T-helper 17 cell (primary cell): ENCODE data around the gene PTPRN2. TPM values are rescaled to one million over a fixed set of nuclear protein-coding genes. Genes with fewer than 3 reads are reported as not detected.
"Not testable (repeated sequence)": the region's sequence is repeated elsewhere in the genome, so short reads cannot be mapped to it uniquely, and the experiment has no call there.

Source experiments
- ATAC-seq: fragments of 150-1000 bp; cut with Tn5 transposase; 2 replicates; pipeline ENCODE4 v1.10.0; 2021; ENCODE audit warnings: mild to moderate bottlenecking, moderate library complexity
- DNase-seq, 3 donors: peaks; one replicate each; pipeline versions ENCODE4 v3.0.0 to v3.0.0-alpha.2; 2020 to 2021
- H3K9me3 ChIP-seq: one replicate; pipeline ENCODE4 v1.7.0; 2013; ENCODE audit warnings: low read length, mild to moderate bottlenecking; ENCODE audit not compliant: control insufficient read depth, poor library complexity, severe bottlenecking
- H3K27ac Mint-ChIP-seq: one replicate; pipeline ENCODE4 v1.8.0; 2022; ENCODE audit warnings: mild to moderate bottlenecking, moderate library complexity, mixed read lengths
- H3K27me3 Mint-ChIP-seq: one replicate; pipeline ENCODE4 v1.8.0; 2022; ENCODE audit warnings: mixed read lengths
- H3K36me3 Mint-ChIP-seq: one replicate; pipeline ENCODE4 v1.8.0; 2022; ENCODE audit warnings: low read depth, mixed read lengths
- H3K4me1 Mint-ChIP-seq: one replicate; pipeline ENCODE4 v1.8.0; 2022; ENCODE audit warnings: mild to moderate bottlenecking, mixed read lengths
- H3K4me3 Mint-ChIP-seq: one replicate; pipeline ENCODE4 v1.8.0; 2022; ENCODE audit warnings: mild to moderate bottlenecking, moderate library complexity, mixed read lengths
- total RNA-seq, 4 donors: library from RNA in 2 of 4; stranded (reverse) in 2 of 4; gene quantifications; one replicate each; pipeline ENCODE4 v1.2.3 and lab custom pipeline; 2022 to 2026

PTPRN2 gene
- total RNA-seq, 2 donors from 2014 or later, result 0.42 to 0.57 TPM

- Mint-ChIP-seq H3K4me1 (peaks cover 2% of the 10 kb centered on the region), H3K4me3 (no peak overlapping the region), H3K27ac (no peak overlapping the region), H3K27me3 (peaks cover 15% of the 10 kb centered on the region), H3K36me3 (no peaks in the 10 kb centered on the region)
- H3K9me3 ChIP-seq, result no peaks in the 10 kb centered on the region
- ATAC-seq (no peak), DNase-seq (no peak)
These were observed 179.9 kb downstream of the PTPRN2 start for GRCh38 chr7:158407581-158408317.

- H3K4me3 Mint-ChIP-seq, result no peak overlapping the region
- DNase-seq, result no peak
- no peak for ATAC-seq
- H3K9me3 ChIP-seq, result no peaks in the 10 kb centered on the region
- H3K27me3 Mint-ChIP-seq, result peaks cover 16% of the 10 kb centered on the region
- no peaks in the 10 kb centered on the region for H3K36me3 Mint-ChIP-seq
- H3K4me1 Mint-ChIP-seq, result peaks cover 2% of the 10 kb centered on the region
- H3K27ac Mint-ChIP-seq, result no peak overlapping the region
These were observed 180.8 kb downstream of the PTPRN2 start for GRCh38 chr7:158406801-158407200.

- no peak overlapping the region for H3K4me3 Mint-ChIP-seq
- H3K4me1 Mint-ChIP-seq, result peaks cover 2% of the 10 kb centered on the region
- peaks cover 20% of the 10 kb centered on the region for H3K27me3 Mint-ChIP-seq
- ATAC-seq (no peak), DNase-seq (no peak)
- no peak overlapping the region for H3K27ac Mint-ChIP-seq
- H3K9me3 ChIP-seq, result no peaks in the 10 kb centered on the region
- no peaks in the 10 kb centered on the region for H3K36me3 Mint-ChIP-seq
These were observed 181.3 kb downstream of the PTPRN2 start for GRCh38 chr7:158406364-158406763.

GRCh38 chr7:158405771-158406170 is 181.9 kb downstream of the PTPRN2 start:
- H3K4me3 Mint-ChIP-seq, result not testable (repeated sequence)

GRCh38 chr7:158405324-158405723 is 182.3 kb downstream of the PTPRN2 start:
- no peaks in the 10 kb centered on the region for H3K9me3 ChIP-seq
- no peak for DNase-seq
- ATAC-seq, result no peak
- Mint-ChIP-seq H3K4me3 (no peak overlapping the region), H3K4me1 (no peaks in the 10 kb centered on the region), H3K27ac (no peak overlapping the region), H3K27me3 (peaks cover 25% of the 10 kb centered on the region), H3K36me3 (no peaks in the 10 kb centered on the region)

More at GRCh38 chr7:158405771-158406170, 181.9 kb downstream of the PTPRN2 start:
- DNase-seq, ATAC-seq, H3K4me1 Mint-ChIP-seq, H3K36me3 Mint-ChIP-seq, H3K9me3 ChIP-seq, H3K27ac Mint-ChIP-seq: not testable (repeated sequence)
- peaks cover 26% of the 10 kb centered on the region for H3K27me3 Mint-ChIP-seq

- H3K4me3 Mint-ChIP-seq, result no peak overlapping the region
- H3K4me1 Mint-ChIP-seq, result no peaks in the 10 kb centered on the region
- H3K9me3 ChIP-seq, result no peaks in the 10 kb centered on the region
- peaks cover 19% of the 10 kb centered on the region for H3K27me3 Mint-ChIP-seq
- DNase-seq (no peak), ATAC-seq (no peak)
- no peaks in the 10 kb centered on the region for H3K36me3 Mint-ChIP-seq
- no peak overlapping the region for H3K27ac Mint-ChIP-seq
These were observed 183.4 kb downstream of the PTPRN2 start for GRCh38 chr7:158404031-158404761.

- Mint-ChIP-seq H3K27me3 (peaks cover 14% of the 10 kb centered on the region), H3K4me3 (no peak overlapping the region), H3K36me3 (no peaks in the 10 kb centered on the region), H3K27ac (no peak overlapping the region), H3K4me1 (no peaks in the 10 kb centered on the region)
- ATAC-seq (no peak), DNase-seq (no peak)
- no peaks in the 10 kb centered on the region for H3K9me3 ChIP-seq
These were observed 184.4 kb downstream of the PTPRN2 start for GRCh38 chr7:158403013-158403821.

- no peaks in the 10 kb centered on the region for H3K9me3 ChIP-seq
- ATAC-seq (no peak), DNase-seq (no peak)
- H3K27ac Mint-ChIP-seq, result no peak overlapping the region
- no peaks in the 10 kb centered on the region for H3K4me1 Mint-ChIP-seq
- H3K27me3 Mint-ChIP-seq, result peaks cover 14% of the 10 kb centered on the region
- H3K4me3 Mint-ChIP-seq, result no peak overlapping the region
- H3K36me3 Mint-ChIP-seq, result no peaks in the 10 kb centered on the region
These were observed 185.2 kb downstream of the PTPRN2 start for GRCh38 chr7:158402471-158402870.

GRCh38 chr7:158401826-158402225 is 185.8 kb downstream of the PTPRN2 start:
- peaks cover 14% of the 10 kb centered on the region for H3K27me3 Mint-ChIP-seq
- no peaks in the 10 kb centered on the region for H3K4me1 Mint-ChIP-seq
- DNase-seq (no peak), ATAC-seq (no peak)
- no peaks in the 10 kb centered on the region for H3K9me3 ChIP-seq
- H3K4me3 Mint-ChIP-seq, result peak overlapping the region; percentile 49
- no peaks in the 10 kb centered on the region for H3K36me3 Mint-ChIP-seq
- no peak overlapping the region for H3K27ac Mint-ChIP-seq

- no peaks in the 10 kb centered on the region for H3K9me3 ChIP-seq
- no peaks in the 10 kb centered on the region for H3K4me1 Mint-ChIP-seq
- peaks cover 14% of the 10 kb centered on the region for H3K27me3 Mint-ChIP-seq
- ATAC-seq (no peak), DNase-seq (no peak)
- no peak overlapping the region for H3K4me3 Mint-ChIP-seq
- no peak overlapping the region for H3K27ac Mint-ChIP-seq
- H3K36me3 Mint-ChIP-seq, result no peaks in the 10 kb centered on the region
These were observed 186.3 kb downstream of the PTPRN2 start for GRCh38 chr7:158401295-158401694.

- H3K9me3 ChIP-seq, result no peaks in the 10 kb centered on the region
- Mint-ChIP-seq H3K27ac (no peak overlapping the region), H3K4me1 (no peaks in the 10 kb centered on the region), H3K4me3 (no peak overlapping the region), H3K27me3 (peaks cover 14% of the 10 kb centered on the region), H3K36me3 (no peaks in the 10 kb centered on the region)
- ATAC-seq (no peak), DNase-seq (no peak)
These were observed 186.9 kb downstream of the PTPRN2 start for GRCh38 chr7:158400601-158401225.

- no peaks in the 10 kb centered on the region for H3K9me3 ChIP-seq
- Mint-ChIP-seq H3K4me1 (no peaks in the 10 kb centered on the region), H3K27ac (no peak overlapping the region), H3K27me3 (peaks cover 14% of the 10 kb centered on the region), H3K36me3 (no peaks in the 10 kb centered on the region), H3K4me3 (no peak overlapping the region)
- DNase-seq, result no peak
- no peak for ATAC-seq
These were observed 187.9 kb downstream of the PTPRN2 start for GRCh38 chr7:158399762-158400161.

- DNase-seq (no peak), ATAC-seq (no peak)
- H3K4me1 Mint-ChIP-seq, result no peaks in the 10 kb centered on the region
- peaks cover 14% of the 10 kb centered on the region for H3K27me3 Mint-ChIP-seq
- H3K9me3 ChIP-seq, result no peaks in the 10 kb centered on the region
- no peak overlapping the region for H3K4me3 Mint-ChIP-seq
- no peak overlapping the region for H3K27ac Mint-ChIP-seq
- no peaks in the 10 kb centered on the region for H3K36me3 Mint-ChIP-seq
These were observed 188.9 kb downstream of the PTPRN2 start for GRCh38 chr7:158398750-158399149.
